GM21576 (cell line): ENCODE results near the gene IL1RN.

Experiments
- ATAC-seq: cut with Tn5 transposase; IDR thresholded peaks from one replicate; pipeline ENCODE4 v1.9.1; 2021; ENCODE audit warnings: mild to moderate bottlenecking, moderate library complexity; ENCODE audit not compliant: unreplicated experiment

The IL1RN gene

GRCh38 chr2:113156278-113157117, 29.1 kb downstream of the IL1RN start:
- ATAC-seq = no peak

GRCh38 chr2:113157118-113157896, 29.9 kb downstream of the IL1RN start:
- ATAC-seq = peak; percentile 59

- peak; percentile 12 for ATAC-seq
Observed at GRCh38 chr2:113157897-113158753, 30.7 kb downstream of the IL1RN start.

- ATAC-seq = no peak
Observed at GRCh38 chr2:113158884-113159553, 31.6 kb downstream of the IL1RN start.

- ATAC-seq = no peak
Observed at GRCh38 chr2:113160248-113160647, 32.9 kb downstream of the IL1RN start.

- no peak for ATAC-seq
Observed at GRCh38 chr2:113160962-113161361, 33.6 kb downstream of the IL1RN start.

- ATAC-seq = no peak
Observed at GRCh38 chr2:113162173-113162572, 34.8 kb downstream of the IL1RN start.

GRCh38 chr2:113162869-113163268, 35.5 kb downstream of the IL1RN start:
- ATAC-seq = no peak

- no peak for ATAC-seq
Observed at GRCh38 chr2:113164215-113164929, 37.0 kb downstream of the IL1RN start.

GRCh38 chr2:113164930-113165585, 37.7 kb downstream of the IL1RN start:
- no peak for ATAC-seq

GRCh38 chr2:113166187-113166645, 38.8 kb downstream of the IL1RN start:
- ATAC-seq = no peak

GRCh38 chr2:113167115-113167932, 39.9 kb downstream of the IL1RN start:
- no peak for ATAC-seq

GRCh38 chr2:113167962-113168340, 40.6 kb downstream of the IL1RN start:
- no peak for ATAC-seq

- no peak for ATAC-seq
Observed at GRCh38 chr2:113169002-113169530, 41.7 kb downstream of the IL1RN start.

GRCh38 chr2:113169586-113169985, 42.2 kb downstream of the IL1RN start:
- no peak for ATAC-seq

- no peak for ATAC-seq
Observed at GRCh38 chr2:113171334-113172075, 44.1 kb downstream of the IL1RN start.

- no peak for ATAC-seq
Observed at GRCh38 chr2:113172721-113173541, 45.5 kb downstream of the IL1RN start.
